Glomerular visceral epithelial cell (primary cell): ENCODE data around the gene TRIM25.

ENCODE experiments used
- DNase-seq: peaks from one replicate; pipeline ENCODE4 v3.0.0-alpha.2; 2016; ENCODE audit errors: extremely low spot score

Gene TRIM25

GRCh38 chr17:56926270-56926669, 12.4 kb upstream of the TRIM25 start:
- DNase-seq = no peak

- DNase-seq = no peak
Observed at GRCh38 chr17:56925088-56925487, 11.2 kb upstream of the TRIM25 start.

GRCh38 chr17:56919717-56920116, 5.9 kb upstream of the TRIM25 start:
- DNase-seq = no peak

- no peak for DNase-seq
Observed at GRCh38 chr17:56918916-56919315, 5.1 kb upstream of the TRIM25 start.

GRCh38 chr17:56917559-56918296, 3.9 kb upstream of the TRIM25 start:
- DNase-seq = no peak

- no peak for DNase-seq
Observed at GRCh38 chr17:56914581-56915273, 878 bp upstream of the TRIM25 start.

GRCh38 chr17:56913353-56913866, 439 bp downstream of the TRIM25 start:
- peak; percentile 21 for DNase-seq

GRCh38 chr17:56913000-56913311, 893 bp downstream of the TRIM25 start:
- DNase-seq = no peak

- DNase-seq = no peak
Observed at GRCh38 chr17:56912105-56912999, 1.5 kb downstream of the TRIM25 start.

- no peak for DNase-seq
Observed at GRCh38 chr17:56910509-56911235, 3.2 kb downstream of the TRIM25 start.

GRCh38 chr17:56909742-56910508, 3.9 kb downstream of the TRIM25 start:
- no peak for DNase-seq

GRCh38 chr17:56908001-56908542, 5.8 kb downstream of the TRIM25 start:
- DNase-seq = peak; percentile 48

GRCh38 chr17:56903560-56903959, 10.3 kb downstream of the TRIM25 start:
- no peak for DNase-seq

- peak; percentile 86 for DNase-seq
Observed at GRCh38 chr17:56902348-56902747, 11.5 kb downstream of the TRIM25 start.

- DNase-seq = no peak
Observed at GRCh38 chr17:56899403-56899802, 14.4 kb downstream of the TRIM25 start.

- no peak for DNase-seq
Observed at GRCh38 chr17:56898874-56899273, 15.0 kb downstream of the TRIM25 start.

GRCh38 chr17:56897646-56898424, 16.0 kb downstream of the TRIM25 start:
- DNase-seq = no peak

- no peak for DNase-seq
Observed at GRCh38 chr17:56896968-56897359, 16.9 kb downstream of the TRIM25 start.

- DNase-seq = no peak
Observed at GRCh38 chr17:56896217-56896967, 17.5 kb downstream of the TRIM25 start.
